Measurements from ENCODE around the gene CYP4B1.

CYP4B1 gene

GRCh38 chr1:46797696-46798470 is 963 bp upstream of the CYP4B1 start:
- no peak for DNase-seq

DNA sequence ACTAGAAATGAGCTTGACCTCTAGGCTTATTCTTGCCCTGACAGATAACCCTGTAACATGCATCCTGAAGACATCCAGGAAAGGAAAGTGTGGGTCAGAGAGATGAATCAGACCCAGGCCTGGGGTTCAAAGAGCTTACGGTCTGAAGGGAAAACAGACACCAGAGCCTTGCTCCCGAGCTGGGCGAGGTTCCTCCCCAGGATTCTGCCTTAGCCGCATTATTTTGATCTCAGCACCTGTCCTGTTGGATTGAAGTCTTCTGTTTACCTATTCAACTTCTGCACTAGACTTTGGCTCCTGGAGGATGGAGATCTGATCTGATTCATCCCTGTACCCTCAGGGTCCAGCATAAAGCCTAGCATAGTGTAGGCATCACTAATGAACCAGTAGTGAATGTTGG is 1.9 kb downstream of the CYP4B1 start:
- no peak for DNase-seq

DNA sequence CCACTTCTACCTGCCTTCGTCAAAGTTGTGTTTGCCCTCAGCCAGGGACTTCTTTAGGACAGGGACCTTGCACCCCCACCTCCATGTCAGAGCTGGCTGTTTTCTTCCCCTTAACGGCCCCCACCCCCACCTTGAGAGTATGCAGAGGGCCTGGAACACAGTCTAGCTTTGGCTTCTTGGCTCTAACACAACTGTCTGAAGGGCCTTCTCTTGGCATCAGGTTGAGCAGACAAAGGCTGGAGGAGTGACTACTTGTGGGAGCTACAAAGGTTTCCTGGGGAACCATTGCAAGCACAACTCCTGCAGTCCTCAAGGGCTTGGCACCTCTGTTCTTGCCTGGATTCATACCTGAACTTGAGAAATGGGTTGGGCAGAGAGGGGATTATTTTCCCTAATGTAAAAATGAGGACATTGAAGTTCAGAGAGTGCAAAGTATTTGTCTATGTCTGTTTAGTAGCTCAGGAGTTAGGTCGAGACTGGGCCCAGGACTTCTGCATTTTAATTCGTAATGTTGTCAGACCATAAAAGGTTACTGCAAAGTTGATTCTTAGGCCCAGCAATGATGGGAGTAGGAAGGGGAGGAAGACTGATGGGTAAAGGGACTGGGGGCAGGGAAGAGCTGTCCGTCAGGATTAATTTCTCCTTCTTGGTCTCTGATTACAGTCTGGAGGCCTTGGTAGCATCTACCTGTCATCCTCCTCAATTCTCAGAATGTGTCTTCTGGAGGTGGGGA is 2.6 kb downstream of the CYP4B1 start:
- no peak for DNase-seq

DNA sequence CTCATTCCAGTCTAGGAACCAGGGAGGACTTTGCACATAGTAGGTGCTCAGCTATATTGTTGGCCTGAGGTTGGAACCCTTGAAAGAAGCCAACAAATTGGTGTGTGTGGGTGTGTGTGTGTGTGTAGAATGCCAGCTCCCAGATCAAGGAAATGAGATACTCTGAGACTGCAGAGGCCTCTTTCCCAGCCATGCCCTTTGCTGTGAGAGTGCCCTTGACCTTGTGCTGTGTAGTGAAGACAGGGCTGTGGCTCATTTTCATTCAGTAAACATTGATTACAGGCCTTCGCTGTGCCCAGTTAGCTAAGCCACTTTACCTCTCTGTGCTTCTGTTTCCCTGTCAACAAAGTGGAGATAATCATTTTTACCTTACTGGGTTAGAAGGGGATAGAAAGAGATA is 3.2 kb downstream of the CYP4B1 start:
- no peak for DNase-seq

- no peak for DNase-seq
Observed at GRCh38 chr1:46802901-46803574, 4.2 kb downstream of the CYP4B1 start.

- DNase-seq = no peak
Observed at GRCh38 chr1:46804027-46804889, 5.4 kb downstream of the CYP4B1 start.

GRCh38 chr1:46804926-46805325 is 6.1 kb downstream of the CYP4B1 start:
- DNase-seq = no peak

DNA sequence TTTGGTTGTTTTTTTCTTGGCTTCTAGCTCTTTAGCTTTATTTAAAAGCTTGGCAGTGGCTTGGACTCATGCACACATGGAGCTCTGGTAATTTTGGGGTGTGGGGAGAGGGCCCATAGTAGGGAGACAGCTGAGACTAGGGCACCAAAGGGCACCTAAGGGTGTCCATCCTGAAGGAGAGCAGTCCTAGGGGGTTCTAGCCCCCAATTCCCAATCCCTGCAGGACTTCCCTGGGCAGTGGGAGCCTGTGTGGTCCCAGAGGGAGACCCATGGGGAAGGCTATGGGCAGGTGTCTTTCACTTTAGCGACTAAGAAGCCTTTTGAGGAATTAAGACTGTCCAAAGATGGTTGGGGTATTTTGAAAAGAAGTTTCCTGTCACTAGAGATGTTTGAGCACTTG is 6.9 kb downstream of the CYP4B1 start:
- no peak for DNase-seq

- no peak for DNase-seq
Observed at GRCh38 chr1:46806196-46807020, 7.6 kb downstream of the CYP4B1 start.

GRCh38 chr1:46807046-46807972 is 8.5 kb downstream of the CYP4B1 start:
- DNase-seq = no peak

- DNase-seq = no peak
Observed at GRCh38 chr1:46809071-46809470, 10.2 kb downstream of the CYP4B1 start.

- DNase-seq = no peak
Observed at GRCh38 chr1:46809904-46810303, 11.1 kb downstream of the CYP4B1 start.

GRCh38 chr1:46810596-46810995 is 11.8 kb downstream of the CYP4B1 start:
- DNase-seq = no peak

DNA sequence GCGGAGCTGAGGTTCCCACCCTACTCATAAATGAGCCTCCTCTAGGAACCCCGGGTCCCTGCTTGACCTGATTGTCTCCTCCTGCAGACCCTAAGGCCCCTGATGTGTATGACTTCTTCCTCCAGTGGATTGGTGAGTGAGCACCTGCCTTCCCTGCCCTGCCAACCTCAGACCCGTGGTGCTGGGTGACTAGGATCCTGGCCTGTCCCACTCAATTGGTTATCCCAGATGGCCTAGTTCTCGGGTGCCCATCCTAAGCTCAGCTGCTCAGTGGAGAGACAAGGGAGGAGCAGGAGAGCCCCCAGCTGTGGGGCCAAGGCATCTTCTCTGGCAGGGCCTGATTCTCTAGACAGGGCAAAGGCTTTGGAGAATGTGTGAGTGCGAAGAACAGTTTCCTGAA is 12.2 kb downstream of the CYP4B1 start:
- no peak for DNase-seq

- DNase-seq = no peak
Observed at GRCh38 chr1:46812065-46812963, 13.5 kb downstream of the CYP4B1 start.

DNA sequence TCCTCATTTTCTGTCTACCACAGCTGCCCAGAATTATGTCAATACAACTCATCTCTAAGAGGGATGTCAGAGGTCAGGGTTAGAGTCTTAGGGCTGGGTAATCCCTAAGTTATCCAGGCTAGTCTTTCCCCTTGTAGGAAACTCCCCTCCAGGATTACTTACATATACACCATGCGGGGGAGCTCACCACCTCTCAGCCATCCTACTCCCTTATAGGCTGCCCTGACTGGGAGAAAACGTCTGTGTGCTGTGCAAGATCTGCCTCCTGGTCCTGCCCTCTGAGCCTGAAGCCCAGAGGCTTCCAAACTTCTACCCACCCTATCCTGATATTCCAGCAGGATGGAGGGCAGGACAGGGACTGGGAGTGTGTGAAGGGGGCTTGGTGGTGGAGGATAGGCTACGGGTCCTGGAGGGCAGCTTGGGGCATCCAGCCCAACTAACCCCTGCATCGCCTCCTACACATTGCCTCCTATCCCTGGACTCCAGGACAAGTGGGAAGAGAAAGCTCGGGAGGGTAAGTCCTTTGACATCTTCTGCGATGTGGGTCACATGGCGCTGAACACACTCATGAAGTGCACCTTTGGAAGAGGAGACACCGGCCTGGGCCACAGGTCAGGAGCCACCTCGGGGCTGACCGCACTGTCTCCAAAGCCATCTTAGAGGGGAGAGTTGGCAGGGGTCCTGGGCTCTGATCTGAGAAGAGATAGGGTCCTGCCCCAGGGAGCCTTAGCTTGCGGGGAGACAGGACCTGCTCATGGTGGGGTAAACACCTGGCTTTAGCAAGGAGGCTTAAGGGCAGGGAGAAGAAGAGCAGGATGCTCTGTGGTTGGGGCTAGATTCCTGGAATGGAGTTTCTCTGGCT is 14.4 kb downstream of the CYP4B1 start:
- DNase-seq = no peak

DNA sequence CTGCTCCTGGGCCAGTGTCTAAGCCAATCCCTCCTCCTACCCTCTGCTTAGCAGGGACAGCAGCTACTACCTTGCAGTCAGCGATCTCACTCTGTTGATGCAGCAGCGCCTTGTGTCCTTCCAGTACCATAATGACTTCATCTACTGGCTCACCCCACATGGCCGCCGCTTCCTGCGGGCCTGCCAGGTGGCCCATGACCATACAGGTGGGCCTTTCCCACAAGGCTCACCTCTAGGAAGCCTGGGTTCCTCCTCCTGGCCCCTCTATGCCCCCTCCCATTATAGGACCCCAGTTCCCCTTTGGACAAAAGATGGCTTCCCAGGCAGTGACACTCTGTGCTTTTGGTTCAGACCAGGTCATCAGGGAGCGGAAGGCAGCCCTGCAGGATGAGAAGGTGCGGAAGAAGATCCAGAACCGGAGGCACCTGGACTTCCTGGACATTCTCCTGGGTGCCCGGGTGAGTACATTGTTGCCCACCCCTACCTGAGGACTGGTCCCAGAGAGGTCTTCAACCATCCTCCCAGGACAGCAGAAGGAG is 15.1 kb downstream of the CYP4B1 start:
- no peak for DNase-seq

GRCh38 chr1:46815133-46815532 is 16.3 kb downstream of the CYP4B1 start:
- no peak for DNase-seq
